Activated naive CD4-positive, alpha-beta T cell treated with Interleukin-2 at 50 U/mL for 16 hours (primary cell): ENCODE data around the gene FAM219A.
"Not testable (repeated sequence)": the region's sequence is repeated elsewhere in the genome, so short reads cannot be mapped to it uniquely, and the experiment has no call there.

Experiments
- DNase-seq: peaks from one replicate; pipeline ENCODE4 v3.0.0-alpha.2; 2020

Gene FAM219A

DNA sequence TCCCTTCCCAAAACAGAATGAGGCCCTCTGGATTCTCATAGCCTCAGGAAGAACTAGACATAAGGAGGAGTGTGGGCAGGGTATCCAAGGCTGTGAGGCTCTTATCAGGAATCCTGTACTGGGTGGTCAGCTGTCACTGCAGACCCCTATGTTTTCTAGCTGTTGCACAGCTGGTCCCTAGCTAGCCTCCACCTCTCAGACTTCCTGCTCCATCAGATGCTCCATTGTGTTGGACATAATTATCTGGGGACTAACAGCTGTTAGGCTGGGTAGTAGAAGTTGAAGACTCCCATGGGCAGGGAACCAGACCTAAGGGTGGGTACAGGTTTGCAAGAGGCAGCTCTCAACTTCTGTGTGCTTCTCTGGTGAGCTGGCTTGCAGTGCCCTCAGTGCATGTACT lies 18.4 kb downstream of the FAM219A start:
- DNase-seq = no peak

DNA sequence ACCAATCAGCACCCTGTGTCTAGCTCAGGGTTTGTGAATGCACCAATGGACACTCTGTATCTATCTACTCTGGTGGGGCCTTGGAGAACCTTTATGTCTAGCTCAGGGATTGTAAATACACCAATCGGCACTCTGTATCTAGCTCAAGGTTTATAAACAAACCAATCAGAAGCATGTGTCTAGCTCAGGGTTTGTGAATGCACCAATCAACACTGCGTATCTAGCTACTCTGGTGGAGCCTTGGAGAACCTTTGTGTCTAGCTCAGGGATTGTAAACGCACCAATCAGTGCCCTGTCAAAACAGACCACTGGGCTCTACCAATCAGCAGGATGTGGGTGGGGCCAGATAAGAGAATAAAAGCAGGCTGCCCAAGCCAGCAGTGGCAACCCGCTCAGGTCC lies 19.9 kb downstream of the FAM219A start:
- DNase-seq = not testable (repeated sequence)

DNA sequence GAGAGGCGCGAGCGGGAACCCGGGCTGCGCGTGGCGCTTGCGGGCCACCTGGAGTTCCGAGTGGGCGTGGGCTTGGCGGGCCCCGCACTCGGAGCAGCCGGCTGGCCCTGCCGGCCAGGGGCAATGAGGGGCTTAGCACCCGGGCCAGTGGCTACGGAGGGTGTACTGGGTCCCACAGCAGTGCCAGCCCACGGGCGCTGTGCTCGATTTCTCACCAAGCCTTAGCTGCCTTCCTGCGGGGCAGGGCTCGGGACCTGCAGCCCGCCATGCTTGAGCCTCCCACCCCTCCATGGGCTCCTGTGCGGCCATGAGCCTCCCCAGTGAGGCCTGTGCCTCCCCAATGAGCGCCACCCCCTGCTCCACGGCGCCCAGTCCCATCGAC lies 20.5 kb downstream of the FAM219A start:
- not testable (repeated sequence) for DNase-seq

DNA sequence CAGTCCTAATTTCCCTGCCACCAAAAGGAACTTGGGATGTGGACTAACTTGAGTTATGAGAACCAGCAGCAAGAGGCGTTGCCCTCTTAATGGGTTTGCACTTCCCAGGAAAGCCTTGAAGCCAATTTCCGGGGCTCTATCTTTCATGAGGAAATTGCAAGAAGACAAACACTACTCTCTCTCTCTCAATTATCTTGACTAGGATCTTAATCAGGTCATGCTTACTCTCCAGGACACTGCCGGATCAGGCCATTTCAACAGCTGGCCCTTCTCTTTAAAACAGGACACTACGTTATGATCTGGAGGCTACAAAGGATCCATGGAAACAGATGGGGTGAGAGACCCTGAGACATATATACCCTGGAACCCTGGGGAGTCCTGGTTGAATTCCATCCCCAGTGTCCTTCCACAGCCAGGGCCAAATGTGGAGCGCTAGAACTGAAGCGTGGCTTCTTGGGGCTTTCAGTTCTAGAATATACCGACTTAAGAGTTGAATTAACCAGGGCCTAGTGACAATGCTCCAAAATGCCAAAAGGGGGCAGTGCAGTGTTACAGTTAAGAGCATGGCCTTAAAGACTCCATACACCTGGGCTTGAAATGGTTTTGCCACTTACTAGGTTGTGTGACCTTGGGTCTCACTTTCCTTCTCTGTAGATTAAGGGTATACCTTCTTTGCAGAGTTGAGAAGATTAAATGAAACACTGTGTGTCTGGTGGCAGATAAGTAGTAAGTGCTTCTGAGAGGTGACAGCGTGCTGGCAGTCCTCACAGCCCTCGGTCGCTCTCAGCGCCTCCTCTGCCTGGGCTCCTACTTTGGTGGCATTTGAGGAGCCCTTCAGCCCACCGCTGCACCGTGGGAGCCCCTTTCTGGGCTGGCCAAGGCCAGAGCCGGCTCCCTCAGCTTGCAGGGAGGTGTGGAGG lies 21.1 kb downstream of the FAM219A start:
- DNase-seq = peak; percentile 59

DNA sequence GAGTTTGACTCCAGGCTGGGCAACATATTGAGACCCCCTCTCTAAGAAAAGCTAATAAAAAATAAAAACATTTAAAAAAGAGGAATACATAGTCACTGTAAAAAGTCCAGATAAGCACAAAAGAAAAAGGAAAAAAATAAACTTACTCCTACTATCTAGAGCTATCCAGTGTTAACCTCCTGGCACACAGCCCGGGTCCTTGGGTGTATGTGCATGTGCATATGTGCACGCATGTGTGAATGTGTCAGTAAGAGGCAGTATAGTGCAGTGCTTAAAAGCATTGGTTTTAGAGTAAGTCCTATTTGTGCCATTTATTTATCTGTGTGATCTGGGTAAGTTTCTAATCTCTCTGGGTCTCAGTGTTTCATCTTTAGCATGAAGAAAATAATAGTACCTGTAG lies 26.7 kb downstream of the FAM219A start:
- no peak for DNase-seq

DNA sequence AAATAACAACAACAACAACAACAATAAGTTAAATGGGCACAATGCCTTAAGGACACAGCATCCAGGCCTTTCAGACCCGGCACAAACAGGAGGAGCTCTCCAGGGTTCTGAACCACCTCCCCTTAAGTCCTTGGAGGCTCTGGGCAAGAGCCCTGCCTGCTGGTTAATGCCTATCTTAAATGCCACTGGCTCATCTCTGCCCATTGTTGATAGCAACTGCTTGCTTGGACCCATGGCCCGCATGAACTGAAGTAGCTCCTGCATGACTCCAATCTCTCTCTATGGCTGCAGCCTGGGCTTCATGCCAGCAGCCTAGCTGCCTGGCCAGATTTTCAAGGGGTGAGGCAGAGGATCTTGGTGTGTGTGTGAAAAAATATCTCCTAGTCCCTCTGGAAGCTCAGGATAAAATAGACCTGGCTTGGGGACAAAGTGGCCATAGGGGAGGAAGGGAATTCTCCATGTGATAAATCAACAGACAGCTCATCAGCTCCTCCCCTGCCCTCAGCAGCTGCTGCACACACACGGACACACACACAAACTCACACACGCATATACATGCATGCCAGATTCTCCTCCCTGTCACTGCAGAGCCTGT lies 27.4 kb downstream of the FAM219A start:
- no peak for DNase-seq

DNA sequence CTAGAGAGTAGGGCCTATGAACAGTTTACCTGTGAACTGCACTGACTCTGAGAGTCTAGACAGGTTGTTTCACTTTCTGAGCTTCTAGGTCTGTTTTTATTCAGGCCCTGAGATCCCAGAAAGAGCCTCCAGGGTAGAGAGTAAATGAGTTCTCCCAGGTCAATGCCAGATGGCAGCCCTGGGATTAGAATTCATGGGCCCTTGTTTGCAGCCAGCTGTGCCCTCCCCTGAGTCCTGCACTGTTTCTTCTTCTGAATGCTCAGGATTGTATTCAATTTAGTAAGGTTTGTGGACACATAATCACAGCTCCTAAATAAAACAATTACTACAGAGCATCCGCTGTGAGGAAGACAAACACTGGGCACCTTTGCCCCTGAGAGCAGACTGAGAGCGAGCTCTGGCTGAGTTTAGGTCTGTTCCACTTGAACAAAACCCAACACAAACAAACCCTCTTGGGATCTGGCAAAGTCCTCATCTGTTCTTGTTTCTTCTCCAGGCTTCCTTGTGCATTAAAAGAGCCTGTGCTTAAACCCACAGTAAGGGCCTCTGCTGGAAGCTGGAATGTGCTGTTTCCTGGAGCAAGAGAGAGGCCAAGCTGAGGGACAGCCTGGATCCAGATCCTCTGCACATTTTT lies 29.9 kb downstream of the FAM219A start:
- DNase-seq = no peak

DNA sequence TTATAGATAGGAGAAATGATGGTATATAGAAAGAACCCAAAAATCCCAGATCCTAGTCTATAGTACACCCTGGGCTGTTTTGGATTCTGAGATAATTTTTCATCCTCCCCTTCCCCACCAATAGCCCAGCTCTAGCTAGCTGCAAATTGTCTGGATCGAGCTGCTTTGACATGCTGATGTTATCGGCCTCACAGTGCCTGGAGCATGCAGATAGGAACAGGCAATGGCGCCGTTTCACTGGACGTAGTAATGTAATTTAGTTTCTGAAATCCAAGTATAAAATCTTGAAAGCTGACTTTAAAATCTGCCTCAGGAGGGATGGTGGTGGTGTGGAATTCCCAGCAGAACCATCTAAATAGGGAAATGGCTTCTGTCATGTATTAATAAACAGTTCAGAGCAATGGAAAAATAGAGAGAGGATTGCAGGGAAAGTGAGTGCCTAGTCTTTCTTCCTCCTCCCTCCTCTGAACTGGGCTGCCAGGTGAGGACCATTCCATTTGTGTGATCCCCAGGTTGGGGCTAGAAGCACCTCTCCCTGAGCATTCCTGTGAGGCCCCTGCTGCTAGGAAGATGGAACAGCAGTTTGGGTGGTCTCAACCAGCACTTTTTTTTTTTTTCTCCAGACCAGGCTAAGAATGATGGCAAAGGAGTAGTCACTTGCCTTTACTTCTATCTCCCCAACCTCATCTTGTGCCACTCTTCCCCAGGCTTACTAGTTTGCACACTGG lies 31.9 kb downstream of the FAM219A start:
- DNase-seq = no peak

DNA sequence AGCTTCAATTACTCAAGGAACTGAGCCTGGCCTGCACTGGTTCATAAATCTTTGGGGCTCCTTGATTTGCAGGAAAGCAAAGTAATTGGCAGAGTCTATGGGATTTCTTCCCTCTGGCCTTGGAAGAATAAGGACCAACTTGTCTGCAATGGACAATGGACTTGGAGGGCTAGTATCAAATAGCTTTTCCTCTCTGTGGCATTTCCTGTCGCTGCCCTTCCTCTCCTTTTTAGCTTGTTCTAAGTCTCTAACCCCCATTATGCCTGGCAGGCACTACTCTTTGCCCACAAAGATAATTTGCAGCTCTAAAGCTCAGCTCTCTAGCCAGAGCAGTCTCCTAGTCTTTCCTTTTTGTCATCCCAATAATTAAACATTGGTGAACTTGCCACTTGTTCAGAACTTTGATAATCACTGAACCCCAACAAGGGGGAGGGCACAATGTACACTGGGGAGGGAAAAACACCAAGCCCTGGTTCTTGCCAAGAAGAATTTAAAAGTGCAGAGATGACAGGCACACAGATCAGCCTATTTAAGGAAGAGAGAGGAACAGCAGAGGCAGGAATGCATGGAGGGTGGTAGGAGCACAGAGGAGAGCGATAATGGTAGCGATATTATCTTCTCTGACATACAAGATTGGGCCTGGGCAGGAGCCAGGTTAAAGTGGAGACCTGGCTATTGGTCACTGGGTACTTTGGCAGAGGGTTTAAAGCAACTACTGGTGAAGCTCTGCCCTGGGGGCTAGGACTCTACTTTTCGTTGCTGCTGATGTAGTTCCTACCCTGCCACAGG lies 38.5 kb downstream of the FAM219A start:
- no peak for DNase-seq

DNA sequence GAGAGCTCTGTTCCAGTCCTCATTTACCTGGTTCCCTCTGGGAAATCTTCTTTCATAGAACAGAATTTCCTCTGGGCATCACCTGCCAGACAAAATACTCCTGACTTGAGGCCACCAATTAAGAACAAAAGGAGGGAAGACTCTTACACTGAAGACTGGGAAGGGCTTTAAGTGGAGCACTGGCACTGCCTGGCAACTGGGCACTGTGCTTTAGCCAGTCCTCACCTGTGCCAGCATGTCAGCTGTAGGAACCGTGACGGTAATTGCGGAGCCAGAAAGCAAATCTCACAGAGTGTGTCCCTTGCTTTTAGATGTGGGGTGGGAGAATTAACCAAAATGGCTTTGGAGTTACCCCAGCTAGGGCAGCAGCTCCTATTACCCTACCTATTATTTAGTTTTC lies 40.6 kb downstream of the FAM219A start:
- no peak for DNase-seq

DNA sequence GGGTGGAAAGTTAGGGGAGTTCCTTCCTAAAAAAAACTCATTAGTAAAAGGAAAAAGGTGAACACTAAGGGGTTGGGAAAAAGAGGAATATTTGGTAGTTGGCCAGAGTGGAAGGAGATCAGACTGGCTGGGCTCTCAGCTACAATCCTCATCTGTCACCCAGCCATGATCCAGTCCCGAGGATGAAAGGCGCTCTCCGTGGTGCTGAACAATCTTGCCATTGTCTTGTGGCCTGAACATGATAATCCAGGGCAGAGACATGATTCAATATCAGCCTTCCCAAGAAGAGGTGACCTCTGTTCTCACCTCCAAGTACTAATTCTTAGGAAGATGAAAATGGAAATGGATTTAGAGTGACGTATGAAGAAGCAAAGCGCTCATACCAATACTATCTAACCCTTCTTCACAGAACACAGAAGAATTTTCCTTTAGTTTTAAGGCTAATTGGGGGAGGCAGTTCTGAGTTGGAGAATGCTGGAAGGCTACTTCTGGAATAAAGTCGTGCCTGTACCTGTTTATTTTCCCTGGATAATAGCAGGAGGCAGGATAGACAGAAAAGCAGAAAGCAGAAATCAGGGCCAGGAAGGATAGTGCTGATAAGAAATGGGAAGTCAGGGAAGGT lies 45.0 kb downstream of the FAM219A start:
- DNase-seq = peak; percentile 29

DNA sequence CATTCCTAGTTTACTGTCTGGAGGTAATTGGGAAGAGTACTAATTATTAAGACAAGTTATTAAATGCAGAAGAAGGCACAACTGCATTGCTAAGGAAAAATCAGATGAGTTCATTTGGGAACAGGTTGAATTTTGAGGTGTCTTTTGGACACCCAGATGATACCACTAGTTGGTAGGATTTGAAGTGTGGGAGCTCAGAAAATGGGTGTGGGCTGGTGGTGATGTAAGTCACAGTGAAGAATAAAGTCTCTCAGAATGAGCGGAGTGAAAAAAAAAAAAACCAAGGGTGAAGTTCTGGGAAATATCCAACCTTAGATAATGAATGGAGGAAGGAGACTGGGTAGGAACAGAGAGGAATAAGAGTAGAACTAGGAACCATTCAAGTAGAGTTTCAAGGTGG lies 46.0 kb downstream of the FAM219A start:
- DNase-seq = no peak

DNA sequence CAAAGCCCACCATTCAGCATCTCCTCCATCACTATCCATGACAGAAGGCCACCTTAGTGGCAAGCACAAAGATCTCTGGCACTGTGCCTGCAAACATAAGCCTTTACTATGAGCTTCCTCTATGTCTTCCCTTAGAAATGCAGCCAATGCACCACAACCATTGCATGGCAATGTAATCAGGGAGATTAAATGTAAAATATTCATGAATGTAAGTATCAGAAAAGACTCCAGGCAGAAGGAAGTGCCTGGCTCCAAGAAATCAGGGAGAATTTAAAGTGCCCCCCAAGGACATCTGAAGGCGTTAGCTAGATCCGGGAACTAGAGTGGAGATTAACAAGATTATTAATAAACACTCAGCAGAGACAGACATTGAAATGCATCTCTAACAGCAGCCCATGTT lies 49.2 kb downstream of the FAM219A start:
- DNase-seq = no peak

DNA sequence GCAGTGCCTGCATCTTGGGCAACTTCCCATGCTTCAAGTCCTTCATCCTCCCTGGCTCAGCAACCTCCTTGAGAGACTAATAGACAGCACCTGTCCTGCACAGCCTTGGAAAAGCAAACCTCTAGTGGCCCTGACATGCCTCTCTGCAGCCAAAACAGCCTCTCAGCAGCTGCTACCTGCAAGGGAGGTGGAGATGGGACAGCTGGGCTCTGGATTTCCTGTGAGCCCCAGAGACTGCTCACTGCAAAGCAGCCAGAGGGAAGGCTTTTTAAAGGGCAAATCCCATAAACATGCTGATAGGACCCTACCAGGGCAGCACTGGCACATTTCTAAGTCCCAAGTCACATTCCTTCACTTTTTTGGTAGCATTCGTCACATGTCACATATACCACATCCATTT lies 50.2 kb downstream of the FAM219A start:
- DNase-seq = no peak

DNA sequence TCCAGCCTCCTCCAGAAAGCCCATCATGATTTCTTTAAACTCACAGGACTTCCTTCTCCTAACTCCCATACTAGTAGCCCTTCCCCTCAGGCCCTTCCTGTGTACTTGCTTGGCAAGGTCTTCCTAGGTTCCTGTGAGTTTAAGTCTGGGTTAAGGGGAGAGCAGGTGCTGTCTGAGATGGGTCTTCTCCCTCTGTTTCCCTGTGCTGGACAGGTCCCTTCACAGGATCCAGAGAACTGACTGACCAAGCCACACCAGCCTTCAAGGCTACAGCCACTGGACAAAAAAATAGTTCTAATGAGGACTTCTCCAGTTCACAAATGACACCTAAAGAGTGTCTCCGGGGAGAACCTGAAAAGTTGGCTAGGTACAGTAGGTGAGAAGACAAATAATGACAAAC lies 52.2 kb downstream of the FAM219A start:
- no peak for DNase-seq

DNA sequence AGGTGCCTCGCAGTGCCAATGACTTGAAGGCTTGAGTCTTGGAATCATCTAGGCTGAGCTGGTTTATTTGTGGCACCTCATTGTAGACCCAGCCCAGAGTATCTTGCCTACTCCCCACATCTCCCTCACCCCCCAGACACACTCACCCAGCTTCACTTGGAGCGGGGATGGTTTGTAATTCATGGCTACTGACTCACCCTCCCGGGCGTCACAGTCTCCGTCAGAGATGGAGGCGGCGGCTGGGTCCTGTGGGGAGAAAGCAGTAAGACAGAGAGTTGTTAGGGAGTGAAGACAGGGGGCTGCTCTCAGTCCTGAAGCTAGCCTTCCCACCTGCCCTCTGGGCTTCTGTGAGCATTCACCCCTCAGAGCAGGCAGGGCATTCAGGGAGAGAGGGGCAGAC lies 52.7 kb downstream of the FAM219A start:
- DNase-seq = no peak

DNA sequence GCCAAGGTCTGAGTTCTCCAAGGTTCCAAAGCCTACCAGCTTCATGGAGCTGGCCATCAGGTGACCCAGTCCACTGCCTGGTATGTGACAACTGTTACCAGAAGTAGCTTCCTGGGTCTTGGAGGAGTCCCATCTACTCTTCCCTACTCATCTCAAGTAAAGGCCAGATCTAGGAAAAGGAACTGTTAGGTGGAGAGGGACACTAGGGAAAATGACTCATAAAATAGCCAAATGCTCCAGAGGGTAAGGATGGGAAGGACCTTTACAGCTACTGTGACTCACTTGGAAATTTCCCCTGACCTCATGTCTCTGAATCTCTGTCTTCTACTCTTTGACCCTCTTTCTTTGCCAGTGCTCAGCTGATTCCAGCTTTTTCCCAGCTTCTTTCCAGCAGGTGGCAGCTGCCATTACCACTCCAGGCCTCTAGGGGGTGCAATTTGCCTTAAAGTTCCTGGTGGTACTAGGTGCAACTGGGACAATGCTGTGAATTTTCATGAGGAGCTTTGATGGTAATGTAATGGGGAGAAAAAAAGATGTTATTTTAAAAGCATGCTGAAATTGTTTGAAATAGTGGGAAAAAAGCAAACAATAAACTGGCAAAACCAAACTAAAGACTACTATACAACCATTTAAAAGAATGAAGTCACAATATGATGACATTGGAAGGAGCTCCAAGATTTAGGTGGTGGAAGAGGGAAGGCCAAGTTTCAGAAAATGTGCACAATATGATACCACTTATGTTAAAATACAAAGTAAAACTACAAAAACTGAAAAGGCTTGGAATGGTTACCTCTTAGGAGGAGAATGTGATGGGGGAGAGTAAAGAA lies 54.6 kb downstream of the FAM219A start:
- DNase-seq = peak; percentile 58

DNA sequence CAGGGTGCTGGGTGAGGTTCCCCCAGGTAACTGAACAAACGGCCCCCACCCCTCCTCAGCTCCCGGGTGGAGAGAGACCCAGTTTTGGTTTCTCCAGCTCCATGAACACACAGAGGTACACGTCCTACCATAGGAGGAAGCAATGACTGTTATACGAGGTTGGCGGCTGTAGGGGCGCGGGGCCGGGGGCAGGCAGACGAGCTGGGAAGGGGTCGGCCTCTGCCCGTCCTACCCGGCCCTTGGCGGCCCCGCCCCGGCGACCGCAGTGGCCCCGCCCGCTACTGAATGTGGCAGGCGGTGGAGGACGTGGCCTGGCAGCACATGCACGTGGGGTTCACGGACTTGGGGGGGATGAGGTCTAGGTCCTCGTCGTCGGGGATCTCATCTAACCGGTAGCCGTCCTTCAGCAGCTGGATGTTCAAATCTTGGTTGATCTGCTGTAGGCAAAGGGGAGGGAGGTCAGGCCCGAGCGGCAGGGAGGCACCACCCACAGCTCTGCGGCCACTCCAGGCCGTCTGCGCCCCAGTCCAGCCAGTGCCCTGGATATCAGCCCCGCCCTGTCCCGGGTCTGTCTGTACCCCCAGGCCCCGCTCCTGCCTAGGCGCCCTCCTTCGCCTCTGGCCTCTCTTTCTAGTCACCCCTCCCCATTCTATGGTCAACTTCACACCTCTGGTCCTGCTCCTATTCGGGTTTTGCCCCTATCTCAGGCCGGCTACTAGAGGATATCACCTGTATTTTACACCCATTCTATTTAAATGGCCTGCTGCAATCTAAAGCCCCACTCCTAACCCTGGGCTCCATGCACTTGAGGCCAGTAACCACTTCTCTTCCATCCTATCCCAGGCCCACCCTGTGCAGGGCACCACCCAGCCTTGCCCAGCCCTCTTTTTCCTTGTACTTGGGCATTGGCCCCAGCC lies 57.4 kb downstream of the FAM219A start:
- DNase-seq = no peak

DNA sequence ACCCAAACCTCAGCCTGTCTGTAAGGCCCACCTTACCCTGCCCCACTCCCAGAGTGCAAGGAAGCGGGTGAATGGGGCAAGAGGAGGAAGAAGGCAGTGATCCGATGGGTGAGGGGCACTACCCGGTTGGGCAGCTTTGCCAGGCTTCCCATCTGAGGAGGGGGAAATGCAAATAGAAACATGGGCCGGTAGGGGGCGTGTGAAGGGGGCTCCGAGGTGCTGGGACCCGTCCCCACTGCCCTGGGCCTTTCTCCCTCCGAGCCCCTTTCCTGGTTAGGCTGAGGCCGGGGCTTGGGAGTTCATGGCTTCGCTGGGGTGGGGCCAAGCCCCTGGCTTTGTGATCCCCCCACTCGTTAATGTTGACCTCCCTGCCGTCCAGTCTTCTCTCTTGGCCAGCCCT lies 58.1 kb downstream of the FAM219A start:
- no peak for DNase-seq

DNA sequence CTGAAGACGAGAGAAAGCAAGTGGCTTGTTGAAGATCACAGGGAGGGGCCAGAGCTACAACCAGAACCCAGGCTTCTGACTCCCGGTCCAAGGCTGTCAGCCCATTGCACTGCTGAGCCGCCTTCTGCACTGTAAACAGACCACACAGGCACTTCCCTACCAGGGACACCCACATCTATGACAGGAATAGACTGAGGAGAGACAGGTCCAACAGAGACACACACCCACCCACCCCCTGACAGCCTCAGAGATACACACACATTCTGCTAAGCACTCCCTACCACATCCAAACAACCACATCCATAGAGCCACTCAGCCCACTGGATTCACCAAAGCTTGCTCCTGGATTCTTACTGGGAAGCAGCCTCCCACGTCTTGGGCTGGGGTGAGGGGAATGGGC lies 58.6 kb downstream of the FAM219A start:
- DNase-seq = no peak
